Endothelial cell of umbilical vein (primary cell): Measurements from ENCODE around the gene CCDC150.

Source experiments
- CTCF ChIP-seq, 2 donors: IDR thresholded peaks; 1 replicate in 1 of 2; 2 replicates in 1 of 2; pipeline ENCODE4 v1.5.1; 2011; ENCODE audit warnings: low read length in 2 of 2, mild to moderate bottlenecking in 2 of 2, moderate library complexity in 2 of 2, control low read depth in 1 of 2, inconsistent platforms in 1 of 2, low read depth in 1 of 2; ENCODE audit not compliant: insufficient read depth in 1 of 2; ENCODE audit errors: extremely low read depth in 1 of 2
- EZH2 ChIP-seq: IDR thresholded peaks from 2 replicates; pipeline ENCODE4 v1.6.1; 2012; ENCODE audit warnings: borderline replicate concordance, low read depth, mild to moderate bottlenecking, moderate library complexity, low read length, inconsistent platforms; ENCODE audit not compliant: severe bottlenecking
- GATA2 ChIP-seq: IDR thresholded peaks from 2 replicates; pipeline ENCODE4 v1.7.0; 2011; ENCODE audit warnings: low read depth, mild to moderate bottlenecking, moderate library complexity, mixed read lengths, low read length; ENCODE audit not compliant: insufficient read length, insufficient read depth
- JUN ChIP-seq: IDR thresholded peaks from 2 replicates; pipeline ENCODE4 v1.6.1; 2011; ENCODE audit warnings: borderline replicate concordance, low read depth; ENCODE audit not compliant: insufficient read length, insufficient read depth
- POLR2A ChIP-seq: IDR thresholded peaks from 2 replicates; pipeline ENCODE4 v1.6.1; 2012; ENCODE audit warnings: low read depth, mild to moderate bottlenecking, control low read depth, low read length
- POLR2AphosphoS5 ChIP-seq: IDR thresholded peaks from 2 replicates; pipeline ENCODE4 v1.6.1; 2012; ENCODE audit warnings: low read depth, mild to moderate bottlenecking, control low read depth, low read length, moderate library complexity; ENCODE audit not compliant: insufficient read depth

GRCh38 chr2:196737046-196737445 lies 97.5 kb downstream of the CCDC150 start:
- TF ChIP-seq CTCF (IDR thresholded peaks at IDR 0.05; ENCODE audit: extremely low read depth in 1 of 2, insufficient read depth in 1 of 2, low read depth in 1 of 2, low read length in 2 of 2) (no peak), POLR2A (no peak), POLR2AphosphoS5 (no peak), JUN (no peak), EZH2 (no peak), GATA2 (no peak)
